ENCODE results near the gene EXT2. TPM values are rescaled to one million over a fixed set of nuclear protein-coding genes. Genes with fewer than 3 reads are reported as not detected.

Gene EXT2
- total and polyA plus RNA-seq, 10 of the 15 experiments (the other 5 are each of a cell fraction or from before 2014, with no cell fraction given), result 3.8 to 31.4 (median 17.9) TPM

DNA sequence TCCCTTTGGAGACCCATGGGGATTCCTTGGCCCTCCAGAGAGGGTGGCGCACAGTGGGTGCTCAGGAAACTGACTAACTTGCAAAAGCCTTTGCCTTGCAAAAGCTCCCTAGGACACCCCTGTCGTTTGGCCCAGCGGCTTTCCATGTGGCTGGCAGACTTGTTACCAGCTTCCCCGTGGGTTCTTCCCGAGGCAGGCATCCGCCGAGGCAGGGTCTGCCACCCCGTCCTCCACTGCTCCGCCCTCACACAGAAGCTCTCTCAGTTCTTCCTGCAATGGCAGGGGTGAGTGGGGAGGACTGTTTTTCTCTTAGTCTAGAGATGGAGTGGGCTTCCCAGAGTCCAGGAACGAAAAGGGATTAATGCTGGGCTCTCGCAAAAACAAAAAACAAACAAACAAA lies 191.4 kb downstream of the EXT2 start:
- TF ChIP-seq, protein P1, sequence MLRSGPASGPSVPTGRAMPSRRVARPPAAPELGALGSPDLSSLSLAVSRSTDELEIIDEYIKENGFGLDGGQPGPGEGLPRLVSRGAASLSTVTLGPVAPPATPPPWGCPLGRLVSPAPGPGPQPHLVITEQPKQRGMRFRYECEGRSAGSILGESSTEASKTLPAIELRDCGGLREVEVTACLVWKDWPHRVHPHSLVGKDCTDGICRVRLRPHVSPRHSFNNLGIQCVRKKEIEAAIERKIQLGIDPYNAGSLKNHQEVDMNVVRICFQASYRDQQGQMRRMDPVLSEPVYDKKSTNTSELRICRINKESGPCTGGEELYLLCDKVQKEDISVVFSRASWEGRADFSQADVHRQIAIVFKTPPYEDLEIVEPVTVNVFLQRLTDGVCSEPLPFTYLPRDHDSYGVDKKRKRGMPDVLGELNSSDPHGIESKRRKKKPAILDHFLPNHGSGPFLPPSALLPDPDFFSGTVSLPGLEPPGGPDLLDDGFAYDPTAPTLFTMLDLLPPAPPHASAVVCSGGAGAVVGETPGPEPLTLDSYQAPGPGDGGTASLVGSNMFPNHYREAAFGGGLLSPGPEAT (IDR thresholded peaks at IDR 0.05; ENCODE audit: low read depth), result no peak
- TF ChIP-seq FOS (IDR thresholded peaks at IDR 0.05; ENCODE audit: borderline replicate concordance, extremely low read depth, insufficient read length) (no peak), FOXK2 (IDR thresholded peaks at IDR 0.05) (no peak), MEF2B (IDR thresholded peaks at IDR 0.05; ENCODE audit: partially characterized antibody, poor library complexity, severe bottlenecking) (no peak), SPI1 (IDR thresholded peaks at IDR 0.05; ENCODE audit: borderline replicate concordance, insufficient read depth, low read depth, low read length) (no peak), MTA3 (IDR thresholded peaks at IDR 0.05; ENCODE audit: borderline replicate concordance, low read length) (no peak), STAT1 (conservative IDR thresholded peaks at IDR 0.05) (no peak), RUNX3 (IDR thresholded peaks at IDR 0.05; ENCODE audit: low read length) (no peak), KAT2A (conservative IDR thresholded peaks at IDR 0.05; ENCODE audit: control insufficient read depth, low read depth, low read length) (no peak)
- TF ChIP-seq, protein P2, sequence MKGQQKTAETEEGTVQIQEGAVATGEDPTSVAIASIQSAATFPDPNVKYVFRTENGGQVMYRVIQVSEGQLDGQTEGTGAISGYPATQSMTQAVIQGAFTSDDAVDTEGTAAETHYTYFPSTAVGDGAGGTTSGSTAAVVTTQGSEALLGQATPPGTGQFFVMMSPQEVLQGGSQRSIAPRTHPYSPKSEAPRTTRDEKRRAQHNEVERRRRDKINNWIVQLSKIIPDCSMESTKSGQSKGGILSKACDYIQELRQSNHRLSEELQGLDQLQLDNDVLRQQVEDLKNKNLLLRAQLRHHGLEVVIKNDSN (IDR thresholded peaks at IDR 0.05; ENCODE audit: borderline replicate concordance, extremely low read length, insufficient read depth, low read depth, low read length), result no peak
- CTCF ChIA-PET, result interaction anchor here (0.7 to 3.4 kb wide), 11 partner anchors 11 to 253 kb away, joined by 3 to 19 read pairs (median 4); partner anchors contain the start of gene EXT2
- RAD21 ChIA-PET (ENCODE audit: unreplicated experiment), result interaction anchor here (2.1 kb wide), 1 partner anchor 253 kb away, joined by 7 read pairs; no protein-coding TSS in a partner anchor
- Histone ChIP-seq H2AFZ (ENCODE audit: control insufficient read depth, low read depth, low read length) (no peak overlapping the region), H3K4me1 (ENCODE audit: control insufficient read depth, insufficient read depth, low read length) (no peaks in the 10 kb centered on the region), H3K4me2 (ENCODE audit: control insufficient read depth, insufficient read depth) (no peak overlapping the region), H4K20me1 (ENCODE audit: control insufficient read depth, insufficient read depth) (no peaks in the 10 kb centered on the region), H3K79me2 (ENCODE audit: control insufficient read depth, insufficient read depth, low read length) (no peaks in the 10 kb centered on the region), H3K27me3 (replicated peaks in 1 of 2; ENCODE audit: control insufficient read depth in 2 of 2, insufficient read depth in 2 of 2, low read length in 1 of 2) (no peaks in the 10 kb centered on the region; a peak in 1 of 4 replicates), H3K9ac (ENCODE audit: control insufficient read depth, insufficient read depth, low read length) (no peak overlapping the region), H3K27ac (ENCODE audit: control insufficient read depth, insufficient read depth) (no peak overlapping the region), H3K4me3 (no peak overlapping the region), H3K9me3 (replicated peaks; ENCODE audit: control insufficient read depth, insufficient read depth, low read length) (no peaks in the 10 kb centered on the region), H3K36me3 (ENCODE audit: control insufficient read depth in 2 of 2, insufficient read depth in 2 of 2, low read length in 1 of 2) (no peaks in the 10 kb centered on the region)
- intact Hi-C loops (cut with micrococcal nuclease; ENCODE audit: unreplicated experiment) (loop anchor here (1.0 to 10.0 kb wide), 6 partner anchors 176 to 628 kb away; no protein-coding TSS in a partner anchor), in situ Hi-C loops (cut with MboI) (loop anchor here (5.0 to 10.0 kb wide), 2 partner anchors 250 to 338 kb away; no protein-coding TSS in a partner anchor)
- SMC1A ChIA-PET (ENCODE audit: uncharacterized antibody, unreplicated experiment), result interaction anchor here (0.9 to 2.4 kb wide), 3 partner anchors 194 to 253 kb away, joined by 3 to 11 read pairs (median 5); no protein-coding TSS in a partner anchor
- BruUV-seq (replicated peaks), result no TSS peak
- ATAC-seq, result no peak
- no peak for FAIRE-seq
- 40% methylated on average over 11 of the region's 11 CpGs for WGBS (ENCODE audit: insufficient coverage, insufficient replicate concordance, low lambda C conversion rate, missing lambda C conversion rate)
- POLR2A ChIA-PET, result no interaction called here
- DNase-seq (ENCODE audit: low read depth, low spot score), result no peak

Measured in GM12878 (cell line).